ENCODE results near the gene KRT82. TPM values are rescaled to one million over a fixed set of nuclear protein-coding genes. Genes with fewer than 3 reads are reported as not detected.

The KRT82 gene
- total RNA-seq, 1 donor, result not detected

GRCh38 chr12:52389313-52390207 lies 16.6 kb downstream of the KRT82 start:
- peak; percentile 8 for DNase-seq (ENCODE audit: low read depth)
- no peak for TF ChIP-seq CTCF (IDR thresholded peaks at IDR 0.05; ENCODE audit: insufficient read depth, low read length)
- no peak overlapping the region for H3K4me3 ChIP-seq (ENCODE audit: low read depth, low read length)

- H3K4me3 ChIP-seq (ENCODE audit: low read depth, low read length), result no peak overlapping the region
- TF ChIP-seq CTCF (IDR thresholded peaks at IDR 0.05; ENCODE audit: insufficient read depth, low read length), result no peak
- no peak for DNase-seq (ENCODE audit: low read depth)
These were observed 18.3 kb downstream of the KRT82 start for GRCh38 chr12:52387859-52388258.

GRCh38 chr12:52385226-52385702 lies 20.9 kb downstream of the KRT82 start, which contains the start of gene KRT84:
Gene KRT84 (minus strand): TSS chr12:52385652. CDS start chr12:52385585, 67 bp downstream.
- DNase-seq (ENCODE audit: low read depth), result no peak
- no peak within 1 kb of the TSS for H3K4me3 ChIP-seq (ENCODE audit: low read depth, low read length)
- TF ChIP-seq CTCF (IDR thresholded peaks at IDR 0.05; ENCODE audit: insufficient read depth, low read length), result no peak

GRCh38 chr12:52383331-52383730 lies 22.8 kb downstream of the KRT82 start:
- no peak overlapping the region for H3K4me3 ChIP-seq (ENCODE audit: low read depth, low read length)
- no peak for DNase-seq (ENCODE audit: low read depth)
- no peak for TF ChIP-seq CTCF (IDR thresholded peaks at IDR 0.05; ENCODE audit: insufficient read depth, low read length)

- TF ChIP-seq CTCF (IDR thresholded peaks at IDR 0.05; ENCODE audit: insufficient read depth, low read length), result no peak
- H3K4me3 ChIP-seq (ENCODE audit: low read depth, low read length), result no peak overlapping the region
- DNase-seq (ENCODE audit: low read depth), result no peak
These were observed 23.3 kb downstream of the KRT82 start for GRCh38 chr12:52382854-52383253.

- H3K4me3 ChIP-seq (ENCODE audit: low read depth, low read length), result no peak overlapping the region
- no peak for DNase-seq (ENCODE audit: low read depth)
- no peak for TF ChIP-seq CTCF (IDR thresholded peaks at IDR 0.05; ENCODE audit: insufficient read depth, low read length)
These were observed 24.9 kb downstream of the KRT82 start for GRCh38 chr12:52381206-52381605.

All from fibroblast of the aortic adventitia (primary cell).